Measurements from ENCODE around the gene DUS3L.

DUS3L gene

DNA sequence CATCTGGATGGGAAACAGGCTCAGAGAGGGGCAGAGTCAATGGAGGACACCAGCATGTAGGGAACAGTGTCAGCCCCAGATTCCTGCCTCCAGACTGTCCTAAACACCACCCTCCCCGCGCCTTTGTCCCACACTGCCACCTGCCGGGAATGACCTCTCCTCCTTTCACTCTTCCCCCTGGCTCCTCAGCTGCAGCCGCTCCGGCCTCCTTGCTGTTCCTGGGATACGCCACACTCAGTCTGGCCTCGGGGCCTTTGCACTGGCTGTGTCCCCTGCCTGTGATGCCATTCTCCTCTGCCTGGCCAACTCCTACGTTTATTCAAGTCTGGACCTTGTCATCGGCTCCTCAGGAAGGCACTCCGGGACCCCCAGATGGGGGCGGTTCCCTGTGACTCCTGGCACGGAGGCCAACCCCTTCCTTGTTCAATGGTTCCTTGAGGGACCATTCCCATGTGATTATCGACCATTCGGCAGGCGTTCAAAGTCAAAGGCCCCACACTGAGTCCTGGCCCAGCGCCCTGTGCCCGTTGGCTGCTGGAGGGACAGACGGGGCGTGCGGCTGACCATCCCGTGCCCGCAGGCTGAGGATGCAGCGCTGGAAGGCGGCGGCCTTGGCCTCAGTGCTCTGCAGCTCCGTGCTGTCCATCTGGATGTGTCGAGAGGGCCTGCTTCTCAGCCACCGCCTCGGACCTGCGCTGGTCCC, 32.8 kb upstream of the DUS3L start:
- Histone ChIP-seq H3K4me1 (ENCODE audit: control insufficient read depth in 1 of 2, insufficient read depth in 1 of 2, low read depth in 1 of 2, low read length in 1 of 2) (peaks cover 15 to 17% of the 10 kb centered on the region in 2 experiments), H3K27me3 (peaks cover 22% of the 10 kb centered on the region), H3K36me3 (no peaks in the 10 kb centered on the region), H3K27ac (no peak overlapping the region), H3K4me3 (ENCODE audit: low read depth in 1 of 2, low read length in 1 of 2) (no peak overlapping the region), H3K9me3 (no peaks in the 10 kb centered on the region)
- TF ChIP-seq, protein P1, sequence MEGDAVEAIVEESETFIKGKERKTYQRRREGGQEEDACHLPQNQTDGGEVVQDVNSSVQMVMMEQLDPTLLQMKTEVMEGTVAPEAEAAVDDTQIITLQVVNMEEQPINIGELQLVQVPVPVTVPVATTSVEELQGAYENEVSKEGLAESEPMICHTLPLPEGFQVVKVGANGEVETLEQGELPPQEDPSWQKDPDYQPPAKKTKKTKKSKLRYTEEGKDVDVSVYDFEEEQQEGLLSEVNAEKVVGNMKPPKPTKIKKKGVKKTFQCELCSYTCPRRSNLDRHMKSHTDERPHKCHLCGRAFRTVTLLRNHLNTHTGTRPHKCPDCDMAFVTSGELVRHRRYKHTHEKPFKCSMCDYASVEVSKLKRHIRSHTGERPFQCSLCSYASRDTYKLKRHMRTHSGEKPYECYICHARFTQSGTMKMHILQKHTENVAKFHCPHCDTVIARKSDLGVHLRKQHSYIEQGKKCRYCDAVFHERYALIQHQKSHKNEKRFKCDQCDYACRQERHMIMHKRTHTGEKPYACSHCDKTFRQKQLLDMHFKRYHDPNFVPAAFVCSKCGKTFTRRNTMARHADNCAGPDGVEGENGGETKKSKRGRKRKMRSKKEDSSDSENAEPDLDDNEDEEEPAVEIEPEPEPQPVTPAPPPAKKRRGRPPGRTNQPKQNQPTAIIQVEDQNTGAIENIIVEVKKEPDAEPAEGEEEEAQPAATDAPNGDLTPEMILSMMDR (IDR thresholded peaks at IDR 0.05) = no peak

DNA sequence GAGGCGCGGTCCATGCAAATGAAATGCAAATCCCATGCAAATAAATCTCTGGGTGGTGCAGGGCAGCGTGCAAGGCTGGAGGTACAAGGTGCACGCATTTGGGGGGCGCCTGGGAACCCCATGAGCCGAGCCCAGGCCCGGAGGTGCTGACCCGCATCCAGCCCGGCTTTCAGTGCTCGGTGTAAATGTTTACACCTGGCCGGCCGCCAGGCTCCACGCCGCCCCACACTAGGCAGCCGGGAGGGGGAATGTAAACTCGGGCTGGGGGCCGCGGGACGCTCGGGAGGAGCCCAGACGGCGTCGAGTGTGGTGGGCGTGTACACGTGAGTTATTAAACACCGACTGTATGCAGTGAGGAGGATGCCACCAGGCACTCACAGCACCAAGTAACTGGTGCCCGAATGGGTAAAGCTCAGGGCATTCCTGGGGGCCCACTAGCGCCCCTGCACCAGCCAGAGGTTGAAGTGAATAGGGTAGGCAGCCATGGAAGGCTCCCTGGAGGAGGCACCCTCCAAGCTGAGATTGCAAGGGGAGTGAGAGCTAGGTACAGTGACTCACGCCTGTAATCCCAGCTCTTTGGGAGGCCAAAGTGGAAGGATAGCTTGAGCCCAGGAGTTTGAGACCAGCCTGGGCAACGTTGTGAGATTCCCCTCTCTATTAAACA, 31.4 kb upstream of the DUS3L start:
- Histone ChIP-seq H3K27ac (no peak overlapping the region), H3K27me3 (peaks cover 14% of the 10 kb centered on the region), H3K36me3 (no peaks in the 10 kb centered on the region), H3K4me1 (ENCODE audit: control insufficient read depth in 1 of 2, insufficient read depth in 1 of 2, low read depth in 1 of 2, low read length in 1 of 2) (peaks cover 8% of the 10 kb centered on the region in 2 experiments), H3K4me3 (ENCODE audit: low read depth in 1 of 2, low read length in 1 of 2) (no peak overlapping the region), H3K9me3 (no peaks in the 10 kb centered on the region)
- TF ChIP-seq, protein P1 (IDR thresholded peaks at IDR 0.05) = no peak

DNA sequence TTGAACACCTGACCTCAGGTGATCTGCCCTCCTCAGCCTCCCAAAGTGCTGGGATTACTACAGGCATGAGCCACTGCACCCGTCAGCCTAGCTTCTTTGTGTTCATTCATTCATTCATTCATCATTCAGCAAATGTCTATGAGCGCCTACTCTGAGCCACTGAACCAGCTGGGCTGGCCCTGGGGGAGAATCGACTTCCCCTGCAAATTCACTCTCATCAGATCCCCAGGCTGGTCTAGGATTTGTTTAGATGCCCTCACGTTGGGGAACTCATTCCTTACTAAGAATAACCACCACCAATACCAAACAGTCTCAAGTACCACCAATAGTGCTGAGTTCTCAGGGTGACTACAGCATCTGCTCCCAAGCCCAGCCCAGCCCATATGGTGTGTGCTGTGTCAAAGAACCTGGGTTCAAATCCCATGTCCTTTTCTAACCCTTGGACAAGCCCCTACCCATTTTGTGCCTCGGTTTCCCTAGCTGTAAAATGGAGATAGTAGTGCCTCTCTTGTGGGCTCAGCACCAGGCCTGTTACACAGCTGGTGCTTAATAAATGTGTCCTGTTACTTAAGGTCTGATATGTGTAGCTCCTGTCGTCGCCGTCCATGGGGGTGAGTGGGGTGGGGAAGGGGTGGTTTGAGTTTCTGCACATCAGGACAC, 30.7 kb upstream of the DUS3L start:
- H3K27me3 ChIP-seq = peaks cover 8% of the 10 kb centered on the region
- no peak overlapping the region for H3K27ac ChIP-seq
- H3K36me3 ChIP-seq = no peaks in the 10 kb centered on the region
- no peaks in the 10 kb centered on the region for H3K9me3 ChIP-seq
- no peak overlapping the region for H3K4me3 ChIP-seq (ENCODE audit: low read depth in 1 of 2, low read length in 1 of 2)
- peaks cover 1 to 2% of the 10 kb centered on the region in 2 experiments for H3K4me1 ChIP-seq (ENCODE audit: control insufficient read depth in 1 of 2, insufficient read depth in 1 of 2, low read depth in 1 of 2, low read length in 1 of 2)
- TF ChIP-seq, protein P1 (IDR thresholded peaks at IDR 0.05) = no peak

- Histone ChIP-seq H3K4me1 (ENCODE audit: control insufficient read depth in 1 of 2, insufficient read depth in 1 of 2, low read depth in 1 of 2, low read length in 1 of 2) (no peaks in the 10 kb centered on the region), H3K27ac (no peak overlapping the region), H3K4me3 (ENCODE audit: low read depth in 1 of 2, low read length in 1 of 2) (no peak overlapping the region), H3K36me3 (no peaks in the 10 kb centered on the region), H3K9me3 (no peaks in the 10 kb centered on the region), H3K27me3 (peaks cover 5% of the 10 kb centered on the region)
- TF ChIP-seq, protein P1 (IDR thresholded peaks at IDR 0.05) = no peak
These were observed 29.8 kb upstream of the DUS3L start for GRCh38 chr19:5820785-5821184.

- H3K27ac ChIP-seq = no peak overlapping the region
- H3K36me3 ChIP-seq = no peaks in the 10 kb centered on the region
- H3K27me3 ChIP-seq = peaks cover 10% of the 10 kb centered on the region
- no peak overlapping the region for H3K4me3 ChIP-seq (ENCODE audit: low read depth in 1 of 2, low read length in 1 of 2)
- no peaks in the 10 kb centered on the region for H3K9me3 ChIP-seq
- no peaks in the 10 kb centered on the region for H3K4me1 ChIP-seq (ENCODE audit: control insufficient read depth in 1 of 2, insufficient read depth in 1 of 2, low read depth in 1 of 2, low read length in 1 of 2)
- TF ChIP-seq, protein P1 (IDR thresholded peaks at IDR 0.05) = no peak
These were observed 27.6 kb upstream of the DUS3L start for GRCh38 chr19:5818594-5818993.
